Measurements from ENCODE around the gene SOCS1. TPM values are rescaled to one million over a fixed set of nuclear protein-coding genes. Genes with fewer than 3 reads are reported as not detected.

SOCS1 gene
- total RNA-seq, 1 experiment from 2014 or later: not detected

DNA sequence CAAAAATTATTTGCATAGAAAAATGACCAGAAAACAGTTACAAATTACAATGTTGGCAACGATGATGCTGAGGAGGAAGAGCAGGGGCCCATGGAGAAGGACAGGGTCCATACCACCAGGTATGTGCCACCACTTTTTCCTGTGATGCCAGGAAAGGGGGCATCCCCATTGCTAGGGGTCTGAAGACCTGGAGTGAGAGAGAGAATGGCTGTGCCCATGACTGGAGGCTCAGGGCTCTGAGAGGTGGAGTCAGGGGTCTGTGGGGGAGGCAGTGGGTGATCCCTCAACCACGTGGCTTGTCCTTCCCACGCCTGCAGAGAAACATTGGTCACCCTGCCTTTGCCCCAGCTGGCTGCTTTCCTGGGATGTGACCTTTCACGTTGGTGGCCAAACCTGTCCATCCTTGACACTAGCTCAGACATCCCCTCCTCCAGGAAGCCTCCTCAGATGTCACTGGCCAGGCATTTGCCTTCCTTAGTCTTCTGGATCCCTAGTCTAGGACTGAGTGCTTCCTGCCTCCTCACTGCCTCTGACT is 51.4 kb downstream of the SOCS1 start:
- DNase-seq (ENCODE audit: low spot score): no peak

Other genes starting within 250 kb of the SOCS1 start
- not detected in 2 replicates for gene TNP2, start 13.1 kb upstream of the SOCS1 start, total RNA-seq (2014; rRNA removed; shearing (Covaris generic))
- not detected in 2 replicates for gene PRM3, start 17.4 kb upstream of the SOCS1 start, total RNA-seq (2014; rRNA removed; shearing (Covaris generic))
- gene PRM2, start 20.3 kb upstream of the SOCS1 start, total RNA-seq (2014; rRNA removed; shearing (Covaris generic)): not detected in 2 replicates
- not detected in 2 replicates for gene PRM1, start 25.1 kb upstream of the SOCS1 start, total RNA-seq (2014; rRNA removed; shearing (Covaris generic))
- gene RMI2, start 89.3 kb upstream of the SOCS1 start, total RNA-seq (2014; rRNA removed; shearing (Covaris generic)): 29.8 and 33.7 TPM in 2 replicates